Measurements from ENCODE around the gene SPCS2.
"Not testable (repeated sequence)": the region's sequence is repeated elsewhere in the genome, so short reads cannot be mapped to it uniquely, and the experiment has no call there.

SPCS2 gene

DNA sequence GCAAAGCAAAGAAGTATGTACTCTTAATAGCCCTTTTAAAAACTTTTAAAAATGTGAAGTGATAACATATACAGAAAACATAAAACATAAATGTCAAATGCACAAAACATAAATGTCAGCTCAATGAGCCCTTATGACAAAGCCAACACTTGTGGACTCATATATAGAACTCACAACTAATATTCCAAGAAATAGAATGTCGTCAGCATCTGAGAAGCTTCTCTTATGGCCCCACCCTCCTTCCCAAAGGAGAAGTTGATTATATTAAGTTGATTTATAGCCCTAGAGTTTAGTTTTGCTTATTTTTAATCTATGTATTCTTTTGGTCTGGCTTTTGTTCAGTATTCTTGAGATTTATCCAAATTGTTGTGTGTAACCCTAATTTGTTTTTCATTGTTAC, 53.5 kb downstream of the SPCS2 start:
- H3K4me3 ChIP-seq (ENCODE audit: low read depth, low read length): no peak overlapping the region
- DNase-seq (ENCODE audit: low read depth): no peak
- TF ChIP-seq, protein P1, sequence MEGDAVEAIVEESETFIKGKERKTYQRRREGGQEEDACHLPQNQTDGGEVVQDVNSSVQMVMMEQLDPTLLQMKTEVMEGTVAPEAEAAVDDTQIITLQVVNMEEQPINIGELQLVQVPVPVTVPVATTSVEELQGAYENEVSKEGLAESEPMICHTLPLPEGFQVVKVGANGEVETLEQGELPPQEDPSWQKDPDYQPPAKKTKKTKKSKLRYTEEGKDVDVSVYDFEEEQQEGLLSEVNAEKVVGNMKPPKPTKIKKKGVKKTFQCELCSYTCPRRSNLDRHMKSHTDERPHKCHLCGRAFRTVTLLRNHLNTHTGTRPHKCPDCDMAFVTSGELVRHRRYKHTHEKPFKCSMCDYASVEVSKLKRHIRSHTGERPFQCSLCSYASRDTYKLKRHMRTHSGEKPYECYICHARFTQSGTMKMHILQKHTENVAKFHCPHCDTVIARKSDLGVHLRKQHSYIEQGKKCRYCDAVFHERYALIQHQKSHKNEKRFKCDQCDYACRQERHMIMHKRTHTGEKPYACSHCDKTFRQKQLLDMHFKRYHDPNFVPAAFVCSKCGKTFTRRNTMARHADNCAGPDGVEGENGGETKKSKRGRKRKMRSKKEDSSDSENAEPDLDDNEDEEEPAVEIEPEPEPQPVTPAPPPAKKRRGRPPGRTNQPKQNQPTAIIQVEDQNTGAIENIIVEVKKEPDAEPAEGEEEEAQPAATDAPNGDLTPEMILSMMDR (IDR thresholded peaks at IDR 0.05; ENCODE audit: low read depth, low read length, missing control alignments): no peak
- in situ Hi-C loops (cut with HindIII; ENCODE audit: low sequenced_read_pairs): no loop called here

DNA sequence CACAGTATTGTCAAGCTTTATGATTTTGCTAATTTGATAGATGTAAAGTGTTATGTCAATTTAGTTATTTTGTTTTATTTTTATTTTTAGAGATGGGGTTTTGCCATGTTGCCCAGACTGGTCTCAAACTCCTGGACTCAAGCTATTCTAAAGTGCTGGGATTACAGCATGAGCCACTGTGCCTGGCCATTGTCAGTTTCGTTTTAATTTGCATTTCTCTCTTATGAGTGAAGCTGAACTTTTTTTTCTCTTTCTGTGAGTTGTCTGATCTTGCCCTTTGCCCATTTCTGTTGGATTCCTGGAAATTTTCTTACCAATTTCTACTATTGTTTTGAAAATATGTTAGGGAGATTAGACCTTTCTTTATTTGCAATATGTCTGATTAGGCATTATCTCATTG, 55.1 kb downstream of the SPCS2 start:
- no peak for DNase-seq (ENCODE audit: low read depth)
- in situ Hi-C loops (cut with HindIII; ENCODE audit: low sequenced_read_pairs): no loop called here
- TF ChIP-seq, protein P1 (IDR thresholded peaks at IDR 0.05; ENCODE audit: low read depth, low read length, missing control alignments): no peak
- H3K4me3 ChIP-seq (ENCODE audit: low read depth, low read length): no peak overlapping the region

DNA sequence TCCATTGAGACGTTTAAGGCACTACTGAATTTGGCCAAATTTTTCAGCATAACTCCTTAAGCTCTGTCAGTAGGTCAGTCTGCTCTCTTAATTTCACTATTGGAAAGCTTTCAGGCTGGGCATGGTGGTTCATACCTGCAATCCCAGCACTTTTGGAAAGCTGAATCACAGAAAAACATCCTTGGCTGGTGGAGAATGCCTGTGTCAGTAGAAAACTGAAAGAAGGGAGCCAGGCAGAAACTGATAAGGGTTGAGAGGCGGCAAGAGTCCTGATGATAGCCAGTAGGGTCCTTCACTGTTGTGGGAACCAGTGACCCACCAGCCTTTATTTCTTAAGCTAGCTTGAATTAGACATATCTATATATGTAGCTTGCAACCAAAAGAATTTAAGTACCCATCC, 62.3 kb downstream of the SPCS2 start:
- DNase-seq (ENCODE audit: low read depth): no peak
- in situ Hi-C loops (cut with HindIII; ENCODE audit: low sequenced_read_pairs): no loop called here
- H3K4me3 ChIP-seq (ENCODE audit: low read depth, low read length): no peak overlapping the region
- TF ChIP-seq, protein P1 (IDR thresholded peaks at IDR 0.05; ENCODE audit: low read depth, low read length, missing control alignments): no peak

DNA sequence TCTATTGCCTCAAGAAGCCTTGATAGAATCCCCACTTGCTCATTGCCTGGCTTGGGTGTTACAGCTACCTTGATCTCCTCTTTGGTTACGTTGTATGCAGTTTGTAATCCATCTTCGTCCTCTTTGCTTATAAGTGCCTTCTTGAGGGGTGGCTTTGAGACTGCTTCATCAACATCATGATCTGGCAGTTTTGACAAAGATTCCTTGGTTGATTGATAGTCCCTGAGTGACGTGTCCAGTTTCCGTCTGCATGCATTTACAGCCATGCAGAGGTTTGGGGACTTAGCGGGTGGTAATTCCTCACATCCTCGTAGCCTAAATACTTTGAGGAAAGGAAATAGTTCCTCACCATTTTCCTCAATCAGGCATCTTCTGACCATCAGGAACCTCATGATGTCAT, 62.8 kb downstream of the SPCS2 start:
- in situ Hi-C loops (cut with HindIII; ENCODE audit: low sequenced_read_pairs): no loop called here
- DNase-seq (ENCODE audit: low read depth): no peak
- H3K4me3 ChIP-seq (ENCODE audit: low read depth, low read length): no peak overlapping the region
- TF ChIP-seq, protein P1 (IDR thresholded peaks at IDR 0.05; ENCODE audit: low read depth, low read length, missing control alignments): no peak

DNA sequence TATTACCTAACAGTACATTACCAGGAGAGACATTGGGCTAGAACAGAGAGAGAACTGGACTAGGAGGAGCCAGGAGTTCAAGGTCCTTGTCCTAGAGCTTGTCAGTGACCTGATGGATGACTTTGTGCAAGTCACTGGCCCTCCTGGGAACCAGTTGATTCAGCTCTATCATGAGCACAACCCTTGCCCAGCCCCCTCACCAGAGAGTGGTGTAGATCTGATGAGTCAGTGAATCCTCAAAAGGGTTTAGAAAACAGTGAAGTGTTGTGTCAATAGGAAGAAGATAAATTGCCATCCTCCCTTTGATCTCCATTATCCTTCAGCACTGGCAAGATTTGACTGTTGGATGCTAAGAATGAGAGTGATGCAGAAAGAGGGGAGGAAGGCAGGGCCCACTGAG, 64.0 kb downstream of the SPCS2 start:
- TF ChIP-seq, protein P1 (IDR thresholded peaks at IDR 0.05; ENCODE audit: low read depth, low read length, missing control alignments): no peak
- no peak overlapping the region for H3K4me3 ChIP-seq (ENCODE audit: low read depth, low read length)
- DNase-seq (ENCODE audit: low read depth): no peak
- in situ Hi-C loops (cut with HindIII; ENCODE audit: low sequenced_read_pairs): no loop called here

DNA sequence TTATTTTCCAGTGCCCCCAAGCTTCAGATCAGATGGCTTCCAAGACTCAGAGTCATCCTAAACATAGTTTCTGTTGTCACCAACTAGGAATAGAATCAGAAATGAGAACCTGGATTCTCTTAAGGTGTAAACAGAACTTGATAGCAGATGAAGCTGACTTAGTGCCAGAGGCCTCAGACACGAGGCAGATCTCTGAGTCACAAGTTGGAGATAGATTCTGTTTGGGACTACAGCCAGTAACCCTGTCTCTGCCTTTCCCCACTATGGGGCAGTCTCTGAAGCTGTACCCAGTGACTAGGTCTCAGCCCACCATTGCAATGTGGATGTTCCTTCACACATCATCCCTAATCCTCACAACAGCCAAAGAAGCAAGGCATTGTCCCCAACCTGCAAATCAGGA, 65.1 kb downstream of the SPCS2 start:
- DNase-seq (ENCODE audit: low read depth): peak; percentile 26
- TF ChIP-seq, protein P1 (IDR thresholded peaks at IDR 0.05; ENCODE audit: low read depth, low read length, missing control alignments): no peak
- in situ Hi-C loops (cut with HindIII; ENCODE audit: low sequenced_read_pairs): no loop called here
- H3K4me3 ChIP-seq (ENCODE audit: low read depth, low read length): no peak overlapping the region

DNA sequence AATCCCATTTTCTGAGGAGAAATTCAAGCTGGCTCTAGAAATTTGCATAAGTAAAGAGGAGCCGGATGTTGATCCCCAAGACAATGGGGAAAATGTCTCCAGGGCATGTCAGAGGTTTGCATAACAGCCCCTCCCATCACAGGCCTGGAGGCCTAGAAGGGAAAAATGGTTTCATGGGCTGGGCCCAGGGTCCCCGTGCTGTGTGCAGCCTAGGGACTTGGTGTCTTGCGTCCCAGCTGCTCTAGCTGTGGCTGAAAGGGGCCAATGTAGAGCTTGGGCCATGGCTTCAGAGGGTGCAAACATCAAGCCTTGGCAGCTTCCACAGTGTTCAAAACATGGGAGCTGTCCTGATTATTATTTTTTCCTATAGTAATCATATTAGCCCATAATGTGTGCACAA, 70.1 kb downstream of the SPCS2 start:
- DNase-seq (ENCODE audit: low read depth); H3K4me3 ChIP-seq (ENCODE audit: low read depth, low read length); in situ Hi-C loops (cut with HindIII; ENCODE audit: low sequenced_read_pairs): not testable (repeated sequence)

DNA sequence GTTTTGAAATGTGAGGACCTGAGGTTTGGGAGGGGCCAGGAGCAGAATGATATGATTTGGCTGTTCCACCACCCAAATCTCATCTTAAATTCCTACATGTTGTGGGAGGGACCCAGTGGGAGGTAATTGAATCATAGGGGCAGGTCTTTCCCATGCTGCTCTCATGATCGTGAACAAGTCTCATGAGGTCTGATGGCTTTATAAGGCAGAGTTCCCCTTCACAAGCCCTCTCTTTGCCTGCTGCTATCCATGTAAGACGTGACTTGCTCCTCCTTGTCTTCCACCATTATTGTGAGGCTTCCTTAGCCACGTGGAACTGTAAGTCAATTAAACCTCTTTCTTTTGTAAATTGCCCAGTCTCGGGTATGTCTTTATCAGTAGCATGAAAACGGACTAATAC, 71.3 kb downstream of the SPCS2 start:
- not testable (repeated sequence) for DNase-seq (ENCODE audit: low read depth); H3K4me3 ChIP-seq (ENCODE audit: low read depth, low read length)
- in situ Hi-C loops (cut with HindIII; ENCODE audit: low sequenced_read_pairs): loop anchor here (10.0 kb wide), 1 partner anchor 184 kb away; no protein-coding TSS in a partner anchor
